H1 (cell line): ENCODE measurements around the gene RAD51B. TPM values are rescaled to one million over a fixed set of nuclear protein-coding genes. Genes with fewer than 3 reads are reported as not detected.
A peak's percentile ranks its signal among the peaks of the same experiment; 100 is the strongest.

Experiments
- CTCF ChIA-PET: fragments of 300-600 bp; sonication (Branson Sonifier 250); formaldehyde crosslinking; loops from one replicate; lab custom pipeline; 2021; ENCODE audit not compliant: partially characterized antibody; lab: Charles Lee
- POLR2A ChIA-PET: fragments of 300-600 bp; sonication (Branson Sonifier 250); formaldehyde crosslinking; loops from one replicate; lab custom pipeline; 2021; ENCODE audit warnings: inconsistent platforms; ENCODE audit not compliant: partially characterized antibody; lab: Charles Lee
- DNase-seq, 2 experiments: peaks; one replicate each; pipeline versions ENCODE4 v3.0.0 to v3.0.0-alpha.2; 2010 to 2022; ENCODE audit warnings: low spot score in 2 of 2, low read depth in 1 of 2, mixed read lengths in 1 of 2
- FAIRE-seq: peaks from 2 replicates; lab custom pipeline; 2011; peaks lifted over from hg19 to GRCh38; lab: Jason Lieb, UNC
- H2AFZ ChIP-seq: 2 replicates; pipeline ENCODE4 v1.8.1; 2012; ENCODE audit warnings: low read length, inconsistent platforms
- H2AK5ac ChIP-seq: 2 replicates; pipeline ENCODE4 v1.6.1; 2013; ENCODE audit warnings: low read depth, low read length
- H2BK120ac ChIP-seq: replicated peaks from 2 replicates; pipeline ENCODE3; 2013; ENCODE audit warnings: low read depth, low read length, inconsistent platforms
- H2BK12ac ChIP-seq: 2 replicates; pipeline ENCODE4 v1.6.1; 2013; ENCODE audit warnings: low read depth, low read length
- H2BK15ac ChIP-seq: 2 replicates; pipeline ENCODE4 v1.6.1; 2013; ENCODE audit warnings: low read length
- H2BK20ac ChIP-seq: 2 replicates; pipeline ENCODE4 v1.6.1; 2013; ENCODE audit warnings: low read length
- H2BK5ac ChIP-seq: 2 replicates; pipeline ENCODE4 v1.6.1; 2013; ENCODE audit warnings: low read depth, low read length
- H3K14ac ChIP-seq: 2 replicates; pipeline ENCODE4 v1.6.1; 2013; ENCODE audit warnings: inconsistent platforms; ENCODE audit not compliant: insufficient read length
- H3K18ac ChIP-seq: 2 replicates; pipeline ENCODE4 v1.6.1; 2013; ENCODE audit warnings: low read length; ENCODE audit errors: extremely low read depth
- H3K23ac ChIP-seq: 2 replicates; pipeline ENCODE4 v1.6.1; 2013; ENCODE audit warnings: inconsistent platforms; ENCODE audit not compliant: insufficient read length
- H3K23me2 ChIP-seq: 2 replicates; pipeline ENCODE4 v1.6.1; 2013; ENCODE audit warnings: low read depth, low read length
- H3K27ac ChIP-seq: 2 replicates; pipeline ENCODE4 v1.6.1; 2011; ENCODE audit warnings: low read depth, low read length, inconsistent platforms
- H3K27me3 ChIP-seq, 4 experiments: replicated peaks in 1 of 4; 1 replicate in 1 of 4; 2 replicates in 3 of 4; pipeline versions ENCODE4 v1.6.1 to v1.8.1; 2011 to 2013; ENCODE audit warnings: low read length in 3 of 4, mild to moderate bottlenecking in 3 of 4, inconsistent platforms in 2 of 4, mixed read lengths in 2 of 4, moderate library complexity in 1 of 4; ENCODE audit not compliant: control insufficient read depth in 3 of 4, insufficient read depth in 3 of 4; ENCODE audit errors: extremely low read depth in 1 of 4
- H3K36me3 ChIP-seq, 4 experiments: 2 replicates each; pipeline versions ENCODE4 v1.6.1 to v1.8.1; 2011 to 2013; ENCODE audit warnings: mild to moderate bottlenecking in 4 of 4, low read length in 3 of 4, moderate library complexity in 2 of 4, control low read depth in 1 of 4, inconsistent platforms in 1 of 4; ENCODE audit not compliant: insufficient read depth in 4 of 4, control insufficient read depth in 2 of 4
- H3K4ac ChIP-seq: replicated peaks from 2 replicates; pipeline ENCODE3; 2013; ENCODE audit warnings: low read length, low read depth, mixed read lengths, inconsistent platforms; ENCODE audit not compliant: insufficient read length
- H3K4me1 ChIP-seq, 4 experiments: replicated peaks in 1 of 4; 1 replicate in 1 of 4; 2 replicates in 3 of 4; pipeline versions ENCODE4 v1.6.1 to v1.8.1; 2011 to 2013; ENCODE audit warnings: low read length in 3 of 4, inconsistent platforms in 2 of 4, mixed read lengths in 1 of 4; ENCODE audit not compliant: insufficient read depth in 4 of 4, control insufficient read depth in 3 of 4
- H3K4me2 ChIP-seq, 2 experiments: 2 replicates each; pipeline versions ENCODE4 v1.6.1 to v1.8.1; 2011 to 2013; ENCODE audit warnings: low read depth in 2 of 2, low read length in 2 of 2, control low read depth in 1 of 2, inconsistent platforms in 1 of 2, mild to moderate bottlenecking in 1 of 2; ENCODE audit not compliant: insufficient read depth in 1 of 2
- H3K4me3 ChIP-seq, 4 experiments: fragments of 200-600, 300-600 bp in 1 of 4; sonication (generic), shearing (Covaris generic), sonication (Bioruptor Twin) in 1 of 4; 2 replicates each; pipeline versions ENCODE4 v1.5.1 to v1.8.1; 2011 to 2016; ENCODE audit warnings: low read length in 4 of 4, low read depth in 3 of 4, control low read depth in 2 of 4, inconsistent platforms in 2 of 4, mild to moderate bottlenecking in 2 of 4, mixed read lengths in 1 of 4, moderate library complexity in 1 of 4; ENCODE audit not compliant: insufficient read depth in 2 of 4; ENCODE audit errors: extremely low read depth in 1 of 4
- H3K56ac ChIP-seq: replicated peaks from 2 replicates; pipeline ENCODE3; 2013; ENCODE audit warnings: low read depth, mild to moderate bottlenecking, mixed read lengths, low read length, inconsistent platforms; ENCODE audit not compliant: insufficient read length
- H3K79me1 ChIP-seq: 2 replicates; pipeline ENCODE4 v1.6.1; 2013; ENCODE audit warnings: low read depth, low read length, control low read depth
- H3K79me2 ChIP-seq, 2 experiments: 2 replicates each; pipeline versions ENCODE4 v1.6.1 to v1.8.1; 2012 to 2013; ENCODE audit warnings: low read length in 2 of 2, mild to moderate bottlenecking in 2 of 2, inconsistent platforms in 1 of 2; ENCODE audit not compliant: insufficient read depth in 2 of 2, control insufficient read depth in 1 of 2
- H3K9ac ChIP-seq, 4 experiments: replicated peaks in 1 of 4; 1 replicate in 1 of 4; 2 replicates in 3 of 4; pipeline versions ENCODE4 v1.6.1 to v1.8.1; 2011 to 2013; ENCODE audit warnings: low read depth in 3 of 4, low read length in 3 of 4, control low read depth in 2 of 4, mild to moderate bottlenecking in 2 of 4, moderate library complexity in 2 of 4, inconsistent platforms in 1 of 4; ENCODE audit errors: extremely low read depth in 1 of 4
- H3K9me3 ChIP-seq, 2 experiments: 2 replicates each; pipeline versions ENCODE4 v1.6.1 to v1.8.1; 2012 to 2013; ENCODE audit warnings: mild to moderate bottlenecking in 2 of 2, moderate library complexity in 2 of 2, control low read depth in 1 of 2, inconsistent platforms in 1 of 2, low read depth in 1 of 2, low read length in 1 of 2, mixed read lengths in 1 of 2; ENCODE audit not compliant: insufficient read depth in 2 of 2
- H4K20me1 ChIP-seq, 2 experiments: replicated peaks in 1 of 2; 2 replicates each; pipeline versions ENCODE3 to v1.8.1; 2011 to 2013; ENCODE audit warnings: inconsistent platforms in 2 of 2, low read length in 2 of 2, mild to moderate bottlenecking in 1 of 2; ENCODE audit not compliant: insufficient read depth in 2 of 2, control insufficient read depth in 1 of 2
- H4K5ac ChIP-seq: 2 replicates; pipeline ENCODE4 v1.6.1; 2013; ENCODE audit warnings: low read length, low read depth, mixed read lengths, inconsistent platforms; ENCODE audit not compliant: insufficient read length
- H4K8ac ChIP-seq: 2 replicates; pipeline ENCODE4 v1.8.0; 2013; ENCODE audit warnings: mild to moderate bottlenecking, moderate library complexity, low read length, inconsistent platforms; ENCODE audit not compliant: insufficient read depth; ENCODE audit errors: extremely low read depth
- H4K91ac ChIP-seq: replicated peaks from 2 replicates; pipeline ENCODE3; 2013; ENCODE audit warnings: low read length, mixed read lengths, inconsistent platforms; ENCODE audit not compliant: insufficient read length
- BCL11A ChIP-seq, 2 experiments: IDR thresholded peaks; one replicate each; pipeline ENCODE4 v1.6.1; 2011; ENCODE audit warnings: low read depth in 2 of 2, low read length in 2 of 2, mild to moderate bottlenecking in 2 of 2
- CEBPB ChIP-seq: IDR thresholded peaks from 2 replicates; pipeline ENCODE4 v1.6.1; 2012; ENCODE audit warnings: low read depth, low read length
- CTBP2 ChIP-seq: IDR thresholded peaks from 2 replicates; pipeline ENCODE4 v1.7.0; 2011; ENCODE audit warnings: borderline replicate concordance, mild to moderate bottlenecking, moderate library complexity, mixed read lengths, low read length; ENCODE audit not compliant: insufficient read depth, insufficient read length
- RAD21 ChIP-seq, 2 experiments: IDR thresholded peaks in 1 of 2; conservative IDR thresholded peaks in 1 of 2; 2 replicates each; pipeline ENCODE4 v1.6.1; 2011; ENCODE audit warnings: low read depth in 2 of 2, low read length in 2 of 2, improper control_type of control experiment in 1 of 2, inconsistent platforms in 1 of 2, mild to moderate bottlenecking in 1 of 2, moderate library complexity in 1 of 2
- TAF7 ChIP-seq: optimal IDR thresholded peaks from 2 replicates; pipeline ENCODE3; 2011; ENCODE audit warnings: low read depth, mild to moderate bottlenecking, inconsistent platforms, low read length, moderate library complexity, borderline replicate concordance
- TEAD4 ChIP-seq: IDR thresholded peaks from 2 replicates; pipeline ENCODE4 v1.6.1; 2012; ENCODE audit warnings: low read depth, low read length, inconsistent platforms, mixed read lengths
- WGBS, 2 experiments: shearing (Covaris generic) in 1 of 2; methylation state at CpG; one replicate each; pipeline versions ENCODE4 v1.1.6 to v1.1.7; 2013 to 2015; ENCODE audit warnings: low lambda C conversion rate in 2 of 2, mixed read lengths in 2 of 2, inconsistent platforms in 1 of 2, low coverage in 1 of 2, missing lambda C conversion rate in 1 of 2; ENCODE audit not compliant: insufficient replicate concordance in 2 of 2, insufficient coverage in 1 of 2, insufficient read length in 1 of 2; ENCODE audit errors: extremely low coverage in 1 of 2, missing lambda C conversion rate in 1 of 2; 5-methylcytosine and 5-hydroxymethylcytosine counted together
- polyA plus RNA-seq, 7 experiments: library from polyadenylated mRNA; depleted of rRNA in 3 of 7; stranded (reverse) in 5 of 7; unstranded in 2 of 7; fragments of >200 nt in 5 of 7; fragments of 200-250 nt in 2 of 7; gene quantifications; 1 replicate in 5 of 7; 2 replicates in 1 of 7; 4 replicates in 1 of 7; pipeline versions ENCODE4 v1.2.1 to v1.2.3, GENCODE V29; 2011 to 2013; ENCODE audit warnings: missing spikeins in 2 of 7, mixed read lengths in 2 of 7
- total RNA-seq: library from RNA; stranded (reverse); fragmentation: NEBNext Ultra II Directional; extraction: Animal tissue kit (Norgen Biotek cat#: 25700); gene quantifications from 2 replicates; pipeline ENCODE4 v1.2.1, GENCODE V29; 2021
- TF ChIP-seq, protein P1 (sequence below), 3 experiments: IDR thresholded peaks; 1 replicate in 2 of 3; 2 replicates in 1 of 3; pipeline versions ENCODE4 v1.5.1 to v1.6.1; 2011; ENCODE audit warnings: low read length in 3 of 3, mild to moderate bottlenecking in 3 of 3, inconsistent platforms in 2 of 3, low read depth in 1 of 3, moderate library complexity in 1 of 3; ENCODE audit not compliant: insufficient read depth in 1 of 3; ENCODE audit errors: control extremely low read depth in 1 of 3
- TF ChIP-seq, protein P2 (sequence below): IDR thresholded peaks from 2 replicates; pipeline ENCODE4 v1.6.1; 2012; ENCODE audit warnings: low read length, inconsistent platforms

Gene RAD51B
- total and polyA plus RNA-seq, 2 of the 8 experiments (the other 6 are each of a cell fraction or from before 2014, with no cell fraction given), result 3.9 to 14.9 TPM

DNA sequence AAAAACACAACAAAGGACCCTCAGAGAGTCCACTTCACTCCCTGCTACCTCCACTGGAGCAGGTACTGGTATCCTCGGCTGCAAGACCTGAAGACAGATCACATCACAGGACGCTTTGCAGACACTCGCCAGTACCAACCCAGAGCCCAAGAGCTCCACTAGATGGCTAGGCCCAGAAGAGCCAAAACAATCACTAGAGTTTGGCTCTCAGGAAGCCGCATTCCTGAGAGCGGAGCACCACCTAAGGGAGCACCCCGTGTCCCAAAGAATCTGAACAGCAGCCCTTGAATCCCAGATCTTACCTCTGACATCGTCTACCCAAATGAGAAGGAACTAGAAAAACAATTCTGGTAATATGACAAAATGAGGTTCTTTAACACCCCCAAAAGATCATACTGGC, 399.8 kb downstream of the RAD51B start:
- DNase-seq, result no peak
- TF ChIP-seq BCL11A (IDR thresholded peaks at IDR 0.05; ENCODE audit: low read depth in 2 of 2, low read length in 2 of 2) (no peak), RAD21 (IDR thresholded peaks at IDR 0.05 in 1 of 2, conservative IDR thresholded peaks at IDR 0.05 in 1 of 2; ENCODE audit: low read depth in 2 of 2, low read length in 2 of 2) (peak; percentile 45 to 66), TAF7 (no peak), CTBP2 (no peak), CEBPB (no peak), TEAD4 (no peak)
- TF ChIP-seq, protein P1, sequence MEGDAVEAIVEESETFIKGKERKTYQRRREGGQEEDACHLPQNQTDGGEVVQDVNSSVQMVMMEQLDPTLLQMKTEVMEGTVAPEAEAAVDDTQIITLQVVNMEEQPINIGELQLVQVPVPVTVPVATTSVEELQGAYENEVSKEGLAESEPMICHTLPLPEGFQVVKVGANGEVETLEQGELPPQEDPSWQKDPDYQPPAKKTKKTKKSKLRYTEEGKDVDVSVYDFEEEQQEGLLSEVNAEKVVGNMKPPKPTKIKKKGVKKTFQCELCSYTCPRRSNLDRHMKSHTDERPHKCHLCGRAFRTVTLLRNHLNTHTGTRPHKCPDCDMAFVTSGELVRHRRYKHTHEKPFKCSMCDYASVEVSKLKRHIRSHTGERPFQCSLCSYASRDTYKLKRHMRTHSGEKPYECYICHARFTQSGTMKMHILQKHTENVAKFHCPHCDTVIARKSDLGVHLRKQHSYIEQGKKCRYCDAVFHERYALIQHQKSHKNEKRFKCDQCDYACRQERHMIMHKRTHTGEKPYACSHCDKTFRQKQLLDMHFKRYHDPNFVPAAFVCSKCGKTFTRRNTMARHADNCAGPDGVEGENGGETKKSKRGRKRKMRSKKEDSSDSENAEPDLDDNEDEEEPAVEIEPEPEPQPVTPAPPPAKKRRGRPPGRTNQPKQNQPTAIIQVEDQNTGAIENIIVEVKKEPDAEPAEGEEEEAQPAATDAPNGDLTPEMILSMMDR (IDR thresholded peaks at IDR 0.05; ENCODE audit: control extremely low read depth in 1 of 3, insufficient read depth in 1 of 3, low read depth in 1 of 3, low read length in 3 of 3), result peak in 2 of 3 experiments; percentile 36 to 37; a peak in 3 of 4 replicates
- TF ChIP-seq, protein P2, sequence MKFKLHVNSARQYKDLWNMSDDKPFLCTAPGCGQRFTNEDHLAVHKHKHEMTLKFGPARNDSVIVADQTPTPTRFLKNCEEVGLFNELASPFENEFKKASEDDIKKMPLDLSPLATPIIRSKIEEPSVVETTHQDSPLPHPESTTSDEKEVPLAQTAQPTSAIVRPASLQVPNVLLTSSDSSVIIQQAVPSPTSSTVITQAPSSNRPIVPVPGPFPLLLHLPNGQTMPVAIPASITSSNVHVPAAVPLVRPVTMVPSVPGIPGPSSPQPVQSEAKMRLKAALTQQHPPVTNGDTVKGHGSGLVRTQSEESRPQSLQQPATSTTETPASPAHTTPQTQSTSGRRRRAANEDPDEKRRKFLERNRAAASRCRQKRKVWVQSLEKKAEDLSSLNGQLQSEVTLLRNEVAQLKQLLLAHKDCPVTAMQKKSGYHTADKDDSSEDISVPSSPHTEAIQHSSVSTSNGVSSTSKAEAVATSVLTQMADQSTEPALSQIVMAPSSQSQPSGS, result no peak

More for the DNA sequence above, 399.8 kb downstream of the RAD51B start:
- no peaks in the 10 kb centered on the region for H3K27me3 ChIP-seq
- H4K5ac ChIP-seq, result no peak overlapping the region
- H2BK120ac ChIP-seq, result no peak overlapping the region
- H3K23ac ChIP-seq, result no peak overlapping the region
- no peak overlapping the region for H4K8ac ChIP-seq
- ChIA-PET CTCF (interaction anchor here (0.8 to 1.0 kb wide), 2 partner anchors 23 to 266 kb away, joined by 3 read pairs; no protein-coding TSS in a partner anchor), POLR2A (no interaction called here)
- H2BK5ac ChIP-seq, result no peak overlapping the region; the same call in 1 of the 2 replicates
- H3K4ac ChIP-seq, result no peak overlapping the region
- peaks cover 0 to 4% of the 10 kb centered on the region in 2 experiments; a peak in 1 of 4 replicates for H3K9me3 ChIP-seq
- no peaks in the 10 kb centered on the region for H4K20me1 ChIP-seq
- 0 out of 2 replicates have a peak overlapping the region, but pooled peaks have one; percentile 61 for H2BK12ac ChIP-seq
- no peak overlapping the region for H2BK15ac ChIP-seq
- no peak overlapping the region for H3K9ac ChIP-seq
- no peaks in the 10 kb centered on the region for H3K36me3 ChIP-seq
- H3K27ac ChIP-seq, result no peak overlapping the region
- WGBS, 2 experiments, result 93% methylated on average over 7 of the region's 7 CpGs; no CpG with 5 or more reads in 1 of the 2 experiments
- H3K4me1 ChIP-seq, result peaks cover 0 to 7% (median 2%) of the 10 kb centered on the region in 4 experiments; a peak in 3 of 7 replicates
- no peak overlapping the region for H2AK5ac ChIP-seq
- H3K23me2 ChIP-seq, result no peaks in the 10 kb centered on the region
- H3K79me2 ChIP-seq, result no peaks in the 10 kb centered on the region
- no peak overlapping the region for H3K18ac ChIP-seq
- no peak overlapping the region for H3K4me3 ChIP-seq
- no peak overlapping the region for H3K4me2 ChIP-seq
- no peak overlapping the region for H2AFZ ChIP-seq
- H3K79me1 ChIP-seq, result no peaks in the 10 kb centered on the region
- no peak overlapping the region for H4K91ac ChIP-seq
- no peak overlapping the region for H3K14ac ChIP-seq
- H3K56ac ChIP-seq, result no peak overlapping the region
- no peak overlapping the region for H2BK20ac ChIP-seq
- FAIRE-seq, result no peak
